HG02571 (cell line): ENCODE data around the gene ANO6.
"Not testable (repeated sequence)": the region's sequence is repeated elsewhere in the genome, so short reads cannot be mapped to it uniquely, and the experiment has no call there.

Experiments used
- ATAC-seq: cut with Tn5 transposase; IDR thresholded peaks from one replicate; pipeline ENCODE4 v1.9.1; 2021; ENCODE audit warnings: mild to moderate bottlenecking, moderate library complexity; ENCODE audit not compliant: unreplicated experiment

The ANO6 gene

GRCh38 chr12:45235087-45236025 is 19.5 kb downstream of the ANO6 start:
- ATAC-seq: no peak

- ATAC-seq: not testable (repeated sequence)
Measured at GRCh38 chr12:45236383-45236782, 20.5 kb downstream of the ANO6 start.

GRCh38 chr12:45242180-45242579 is 26.3 kb downstream of the ANO6 start:
- no peak for ATAC-seq

- ATAC-seq: no peak
Measured at GRCh38 chr12:45243963-45244362, 28.1 kb downstream of the ANO6 start.

- ATAC-seq: peak; percentile 91
Measured at GRCh38 chr12:45244561-45245343, 28.9 kb downstream of the ANO6 start.

GRCh38 chr12:45246236-45246635 is 30.3 kb downstream of the ANO6 start:
- no peak for ATAC-seq

- no peak for ATAC-seq
Measured at GRCh38 chr12:45247589-45247988, 31.7 kb downstream of the ANO6 start.

- ATAC-seq: no peak
Measured at GRCh38 chr12:45248095-45248494, 32.2 kb downstream of the ANO6 start.

GRCh38 chr12:45254254-45254653 is 38.4 kb downstream of the ANO6 start:
- ATAC-seq: no peak

GRCh38 chr12:45256721-45257120 is 40.8 kb downstream of the ANO6 start:
- peak; percentile 14 for ATAC-seq

- peak; percentile 68 for ATAC-seq
Measured at GRCh38 chr12:45257185-45257930, 41.5 kb downstream of the ANO6 start.

- no peak for ATAC-seq
Measured at GRCh38 chr12:45259675-45260074, 43.8 kb downstream of the ANO6 start.

- no peak for ATAC-seq
Measured at GRCh38 chr12:45260104-45260815, 44.4 kb downstream of the ANO6 start.

- no peak for ATAC-seq
Measured at GRCh38 chr12:45260854-45261253, 45.0 kb downstream of the ANO6 start.

GRCh38 chr12:45262185-45262584 is 46.3 kb downstream of the ANO6 start:
- ATAC-seq: not testable (repeated sequence)

GRCh38 chr12:45263587-45263986 is 47.7 kb downstream of the ANO6 start:
- ATAC-seq: no peak

GRCh38 chr12:45268672-45269411 is 52.9 kb downstream of the ANO6 start:
- no peak for ATAC-seq

GRCh38 chr12:45269412-45269751 is 53.5 kb downstream of the ANO6 start:
- ATAC-seq: no peak

GRCh38 chr12:45270951-45271350 is 55.1 kb downstream of the ANO6 start:
- no peak for ATAC-seq

- no peak for ATAC-seq
Measured at GRCh38 chr12:45273717-45274271, 57.9 kb downstream of the ANO6 start.
